Measurements from ENCODE around the gene CCR5. TPM values are rescaled to one million over a fixed set of nuclear protein-coding genes. Genes with fewer than 3 reads are reported as not detected.
A peak's percentile ranks its signal among the peaks of the same experiment; 100 is the strongest.

The CCR5 gene
- total RNA-seq, 2 experiments from 2014 or later = 21.6 to 25.2 TPM

- peak within 1 kb of the TSS; percentile 77 for H3K4me3 Mint-ChIP-seq
- ChIA-PET CTCF (interaction anchor here (0.9 to 2.4 kb wide), 5 partner anchors 9 to 82 kb away, joined by 3 to 9 read pairs (median 5); no protein-coding TSS in a partner anchor), POLR2A (no interaction called here)
- peak; percentile 61 for DNase-seq
- H3K27me3 Mint-ChIP-seq = peaks cover 7% of the 10 kb centered on the region
- peaks cover 3% of the 10 kb centered on the region for H3K9me3 Mint-ChIP-seq
- peaks cover 12% of the 10 kb centered on the region for H3K36me3 Mint-ChIP-seq (ENCODE audit: low read depth)
- peak within 1 kb of the TSS; percentile 93 for H3K27ac Mint-ChIP-seq
- peaks cover 40% of the 10 kb centered on the region for H3K4me1 Mint-ChIP-seq
Measured at GRCh38 chr3:46406788-46407611, 36.3 kb downstream of the CCR5 start, which contains the start of the genes CCR5AS and CCRL2. Gene CCR5AS, minus strand, starts transcription at chr3:46407066. Gene CCRL2, plus strand, starts transcription at chr3:46407259. Its CDS starts 821 bp downstream, at chr3:46408080.

- peaks cover 40% of the 10 kb centered on the region for H3K4me1 Mint-ChIP-seq
- H3K27ac Mint-ChIP-seq = peak overlapping the region; percentile 93
- peaks cover 2% of the 10 kb centered on the region for H3K27me3 Mint-ChIP-seq
- peak overlapping the region; percentile 77 for H3K4me3 Mint-ChIP-seq
- peaks cover under 1% of the 10 kb centered on the region for H3K9me3 Mint-ChIP-seq
- DNase-seq = no peak
- POLR2A ChIA-PET = no interaction called here
- peaks cover 12% of the 10 kb centered on the region for H3K36me3 Mint-ChIP-seq (ENCODE audit: low read depth)
- CTCF ChIA-PET = interaction anchor here (0.9 to 2.4 kb wide), 4 partner anchors 9 to 81 kb away, joined by 3 to 9 read pairs (median 6); no protein-coding TSS in a partner anchor
Measured at GRCh38 chr3:46407970-46408369, 37.2 kb downstream of the CCR5 start.

DNA sequence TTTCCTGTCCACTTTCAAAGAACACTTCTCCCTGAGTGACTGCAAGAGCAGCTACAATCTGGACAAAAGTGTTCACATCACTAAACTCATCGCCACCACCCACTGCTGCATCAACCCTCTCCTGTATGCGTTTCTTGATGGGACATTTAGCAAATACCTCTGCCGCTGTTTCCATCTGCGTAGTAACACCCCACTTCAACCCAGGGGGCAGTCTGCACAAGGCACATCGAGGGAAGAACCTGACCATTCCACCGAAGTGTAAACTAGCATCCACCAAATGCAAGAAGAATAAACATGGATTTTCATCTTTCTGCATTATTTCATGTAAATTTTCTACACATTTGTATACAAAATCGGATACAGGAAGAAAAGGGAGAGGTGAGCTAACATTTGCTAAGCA, 38.1 kb downstream of the CCR5 start:
- Mint-ChIP-seq H3K4me3 (no peak overlapping the region), H3K27me3 (no peaks in the 10 kb centered on the region), H3K36me3 (ENCODE audit: low read depth) (peaks cover 12% of the 10 kb centered on the region), H3K9me3 (no peaks in the 10 kb centered on the region), H3K27ac (no peak overlapping the region), H3K4me1 (peaks cover 40% of the 10 kb centered on the region)
- CTCF ChIA-PET = interaction anchor here (1.1 to 2.4 kb wide), 2 partner anchors 16 to 133 kb away, joined by 3 to 9 read pairs; no protein-coding TSS in a partner anchor
- DNase-seq = no peak
- POLR2A ChIA-PET = no interaction called here

DNA sequence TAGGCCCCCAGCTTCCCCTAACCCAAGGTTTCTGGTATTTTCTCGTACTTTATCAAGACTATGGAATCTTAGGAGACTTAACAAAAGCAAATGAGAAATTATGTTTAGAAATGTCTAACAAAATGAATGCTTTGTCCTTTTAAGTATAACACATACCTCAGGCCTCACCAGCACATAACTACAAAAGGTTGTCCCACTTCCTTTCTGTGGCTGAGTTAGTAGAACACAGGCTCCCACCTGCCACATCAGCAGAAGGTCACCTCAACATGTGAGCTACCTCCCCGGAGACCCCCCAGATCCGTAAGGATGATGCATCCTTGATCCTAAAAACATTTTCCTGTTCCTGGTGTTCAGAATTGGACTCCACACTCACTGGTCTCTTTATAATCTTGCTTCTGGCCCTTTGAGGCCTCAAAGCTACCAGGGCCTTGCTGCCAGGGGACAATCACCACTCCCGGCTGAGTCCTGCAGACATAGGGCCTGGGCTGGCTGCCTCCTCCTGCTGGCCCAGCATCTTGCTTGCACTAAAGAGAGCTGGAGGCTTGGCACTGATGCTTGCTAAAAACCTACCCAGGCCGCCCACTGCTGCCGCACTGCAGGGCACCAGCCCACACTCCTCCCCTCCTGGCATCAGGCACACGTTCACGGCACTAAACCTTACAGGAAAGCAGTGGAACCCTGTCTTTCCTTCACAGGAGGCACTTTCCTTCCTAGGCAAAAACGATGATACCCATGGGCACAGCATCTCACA, 39.2 kb downstream of the CCR5 start:
- ChIA-PET CTCF (interaction anchor here (0.9 to 1.1 kb wide), 2 partner anchors 134 to 325 kb away, joined by 3 read pairs; no protein-coding TSS in a partner anchor), POLR2A (no interaction called here)
- H3K27me3 Mint-ChIP-seq = no peaks in the 10 kb centered on the region
- no peak overlapping the region for H3K4me3 Mint-ChIP-seq
- no peaks in the 10 kb centered on the region for H3K9me3 Mint-ChIP-seq
- H3K36me3 Mint-ChIP-seq (ENCODE audit: low read depth) = peaks cover 12% of the 10 kb centered on the region
- DNase-seq = no peak
- H3K27ac Mint-ChIP-seq = no peak overlapping the region
- H3K4me1 Mint-ChIP-seq = peaks cover 40% of the 10 kb centered on the region

DNA sequence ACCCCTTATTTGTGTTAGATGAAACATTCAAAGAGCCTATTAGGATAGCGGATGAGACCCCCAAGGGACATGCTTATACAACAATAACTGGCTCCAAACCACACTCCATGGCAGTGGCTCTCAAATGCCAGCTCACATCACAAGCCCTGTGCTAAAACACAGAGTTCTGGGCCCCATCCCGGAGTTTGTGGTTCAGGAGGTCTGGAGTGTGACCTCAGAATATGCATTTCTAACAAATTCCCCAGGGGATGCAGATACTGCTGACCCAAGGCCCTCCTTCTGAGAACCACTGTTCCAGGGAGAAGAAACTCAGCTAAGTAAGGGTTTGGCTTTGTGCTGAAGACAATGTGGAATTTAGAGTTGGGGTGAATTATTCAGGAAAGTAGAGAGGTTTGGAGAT, 39.9 kb downstream of the CCR5 start:
- H3K27me3 Mint-ChIP-seq = no peaks in the 10 kb centered on the region
- no peak for DNase-seq
- H3K4me3 Mint-ChIP-seq = no peak overlapping the region
- ChIA-PET CTCF (interaction anchor here (1.0 kb wide), 1 partner anchor 19 kb away, joined by 3 read pairs; no protein-coding TSS in a partner anchor), POLR2A (no interaction called here)
- peaks cover 41% of the 10 kb centered on the region for H3K4me1 Mint-ChIP-seq
- no peaks in the 10 kb centered on the region for H3K9me3 Mint-ChIP-seq
- H3K36me3 Mint-ChIP-seq (ENCODE audit: low read depth) = peaks cover 12% of the 10 kb centered on the region
- H3K27ac Mint-ChIP-seq = no peak overlapping the region

- Mint-ChIP-seq H3K36me3 (ENCODE audit: low read depth) (peaks cover 12% of the 10 kb centered on the region), H3K4me3 (no peak overlapping the region), H3K27me3 (no peaks in the 10 kb centered on the region), H3K4me1 (peaks cover 42% of the 10 kb centered on the region), H3K27ac (no peak overlapping the region), H3K9me3 (no peaks in the 10 kb centered on the region)
- ChIA-PET CTCF (interaction anchor here (0.8 to 1.0 kb wide), 2 partner anchors 14 to 18 kb away, joined by 3 to 5 read pairs; no protein-coding TSS in a partner anchor), POLR2A (no interaction called here)
- no peak for DNase-seq
Measured at GRCh38 chr3:46411271-46411670, 40.5 kb downstream of the CCR5 start.

- Mint-ChIP-seq H3K4me3 (no peak overlapping the region), H3K27ac (no peak overlapping the region), H3K4me1 (peaks cover 26% of the 10 kb centered on the region), H3K27me3 (no peaks in the 10 kb centered on the region), H3K36me3 (ENCODE audit: low read depth) (peaks cover 8% of the 10 kb centered on the region), H3K9me3 (no peaks in the 10 kb centered on the region)
- ChIA-PET CTCF (no interaction called here), POLR2A (interaction anchor here (0.6 kb wide), 1 partner anchor 126 kb away, joined by 3 read pairs; no protein-coding TSS in a partner anchor)
- no peak for DNase-seq
Measured at GRCh38 chr3:46412786-46413298, 42.1 kb downstream of the CCR5 start.

DNA sequence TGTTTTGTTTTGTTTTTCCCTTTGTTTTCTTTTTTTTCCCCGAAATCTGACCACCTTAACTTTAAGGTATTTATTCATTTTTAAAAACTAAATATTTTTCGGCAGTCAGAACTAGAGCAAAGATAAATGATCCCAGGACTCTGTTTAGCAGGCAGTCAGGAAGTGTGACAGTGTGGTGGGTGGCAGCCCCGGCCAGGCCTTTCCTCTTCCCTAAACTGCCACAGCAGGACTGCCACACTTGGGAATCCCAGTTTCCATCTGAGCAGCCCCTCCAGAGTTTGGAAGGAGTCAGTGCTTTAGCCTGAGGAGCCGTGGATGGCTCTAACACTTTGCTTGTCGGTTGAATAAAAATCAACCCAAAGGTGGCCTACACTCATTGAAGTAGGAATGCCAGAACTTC, 43.2 kb downstream of the CCR5 start:
- H3K27ac Mint-ChIP-seq = no peak overlapping the region
- peaks cover 15% of the 10 kb centered on the region for H3K4me1 Mint-ChIP-seq
- DNase-seq = no peak
- no peaks in the 10 kb centered on the region for H3K27me3 Mint-ChIP-seq
- H3K9me3 Mint-ChIP-seq = no peaks in the 10 kb centered on the region
- H3K4me3 Mint-ChIP-seq = no peak overlapping the region
- POLR2A ChIA-PET = no interaction called here
- CTCF ChIA-PET = no interaction called here
- peaks cover 2% of the 10 kb centered on the region for H3K36me3 Mint-ChIP-seq (ENCODE audit: low read depth)

GRCh38 chr3:46414739-46415138, 44.0 kb downstream of the CCR5 start:
- Mint-ChIP-seq H3K9me3 (no peaks in the 10 kb centered on the region), H3K27me3 (no peaks in the 10 kb centered on the region), H3K36me3 (ENCODE audit: low read depth) (no peaks in the 10 kb centered on the region), H3K27ac (no peak overlapping the region), H3K4me3 (no peak overlapping the region), H3K4me1 (peaks cover 8% of the 10 kb centered on the region)
- POLR2A ChIA-PET = no interaction called here
- DNase-seq = no peak
- CTCF ChIA-PET = interaction anchor here (1.2 kb wide), 1 partner anchor 45 kb away, joined by 3 read pairs; no protein-coding TSS in a partner anchor

GRCh38 chr3:46416125-46416810, 45.5 kb downstream of the CCR5 start:
- Mint-ChIP-seq H3K4me1 (peaks cover 3% of the 10 kb centered on the region), H3K27ac (no peak overlapping the region), H3K9me3 (no peaks in the 10 kb centered on the region), H3K4me3 (no peak overlapping the region), H3K36me3 (ENCODE audit: low read depth) (no peaks in the 10 kb centered on the region), H3K27me3 (no peaks in the 10 kb centered on the region)
- ChIA-PET POLR2A (interaction anchor here (0.6 kb wide), 1 partner anchor 645 kb away, joined by 3 read pairs; no protein-coding TSS in a partner anchor), CTCF (interaction anchor here (1.4 to 2.2 kb wide), 2 partner anchors 9 to 11 kb away, joined by 3 to 5 read pairs; partner anchors contain the start of genes CCR5AS and CCRL2)
- no peak for DNase-seq

- Mint-ChIP-seq H3K4me3 (no peak overlapping the region), H3K4me1 (peaks cover 3% of the 10 kb centered on the region), H3K9me3 (no peaks in the 10 kb centered on the region), H3K27ac (no peak overlapping the region), H3K36me3 (ENCODE audit: low read depth) (no peaks in the 10 kb centered on the region), H3K27me3 (no peaks in the 10 kb centered on the region)
- CTCF ChIA-PET = interaction anchor here (0.6 to 2.2 kb wide), 4 partner anchors 10 to 549 kb away, joined by 3 to 5 read pairs (median 3); partner anchors contain the start of genes CCR5AS and CCRL2
- POLR2A ChIA-PET = no interaction called here
- no peak for DNase-seq
Measured at GRCh38 chr3:46416811-46417510, 46.2 kb downstream of the CCR5 start.

Data from activated CD4-positive, alpha-beta T cell treated with anti-CD3 and anti-CD28 coated beads, Interleukin-2, amount 10 ng/mL, durations not matched to agents 7 days and 5 days (primary cell).